PFSK-1 (cell line): ENCODE data around the gene TAT.

Experiments used
- FOXP2 ChIP-seq: optimal IDR thresholded peaks from 2 replicates; pipeline ENCODE3; 2011; ENCODE audit warnings: borderline replicate concordance, control low read depth, inconsistent platforms; ENCODE audit not compliant: insufficient read depth; ENCODE audit errors: extremely low read length, extremely low read depth
- POLR2AphosphoS5 ChIP-seq: IDR thresholded peaks from 2 replicates; pipeline ENCODE4 v1.6.1; 2012; ENCODE audit warnings: low read depth, mild to moderate bottlenecking, control low read depth, low read length, moderate library complexity

- TF ChIP-seq FOXP2 (no peak), POLR2AphosphoS5 (no peak)
These were observed 6.7 kb downstream of the TAT start for GRCh38 chr16:71570144-71570543.
